H1 (cell line): ENCODE results near the gene MYH6. TPM values are rescaled to one million over a fixed set of nuclear protein-coding genes. Genes with fewer than 3 reads are reported as not detected.

Source experiments
- CTCF ChIA-PET: fragments of 300-600 bp; sonication (Branson Sonifier 250); formaldehyde crosslinking; loops from one replicate; lab custom pipeline; 2021; ENCODE audit not compliant: partially characterized antibody; lab: Charles Lee
- POLR2A ChIA-PET: fragments of 300-600 bp; sonication (Branson Sonifier 250); formaldehyde crosslinking; loops from one replicate; lab custom pipeline; 2021; ENCODE audit warnings: inconsistent platforms; ENCODE audit not compliant: partially characterized antibody; lab: Charles Lee
- DNase-seq, 2 experiments: peaks; one replicate each; pipeline versions ENCODE4 v3.0.0 to v3.0.0-alpha.2; 2010 to 2022; ENCODE audit warnings: low spot score in 2 of 2, low read depth in 1 of 2, mixed read lengths in 1 of 2
- FAIRE-seq: peaks from 2 replicates; lab custom pipeline; 2011; peaks lifted over from hg19 to GRCh38; lab: Jason Lieb, UNC
- H2AFZ ChIP-seq: 2 replicates; pipeline ENCODE4 v1.8.1; 2012; ENCODE audit warnings: low read length, inconsistent platforms
- H2AK5ac ChIP-seq: 2 replicates; pipeline ENCODE4 v1.6.1; 2013; ENCODE audit warnings: low read depth, low read length
- H2BK120ac ChIP-seq: replicated peaks from 2 replicates; pipeline ENCODE3; 2013; ENCODE audit warnings: low read depth, low read length, inconsistent platforms
- H2BK12ac ChIP-seq: 2 replicates; pipeline ENCODE4 v1.6.1; 2013; ENCODE audit warnings: low read depth, low read length
- H2BK15ac ChIP-seq: 2 replicates; pipeline ENCODE4 v1.6.1; 2013; ENCODE audit warnings: low read length
- H2BK20ac ChIP-seq: 2 replicates; pipeline ENCODE4 v1.6.1; 2013; ENCODE audit warnings: low read length
- H2BK5ac ChIP-seq: 2 replicates; pipeline ENCODE4 v1.6.1; 2013; ENCODE audit warnings: low read depth, low read length
- H3K14ac ChIP-seq: 2 replicates; pipeline ENCODE4 v1.6.1; 2013; ENCODE audit warnings: inconsistent platforms; ENCODE audit not compliant: insufficient read length
- H3K18ac ChIP-seq: 2 replicates; pipeline ENCODE4 v1.6.1; 2013; ENCODE audit warnings: low read length; ENCODE audit errors: extremely low read depth
- H3K23ac ChIP-seq: 2 replicates; pipeline ENCODE4 v1.6.1; 2013; ENCODE audit warnings: inconsistent platforms; ENCODE audit not compliant: insufficient read length
- H3K23me2 ChIP-seq: 2 replicates; pipeline ENCODE4 v1.6.1; 2013; ENCODE audit warnings: low read depth, low read length
- H3K27ac ChIP-seq: 2 replicates; pipeline ENCODE4 v1.6.1; 2011; ENCODE audit warnings: low read depth, low read length, inconsistent platforms
- H3K27me3 ChIP-seq, 4 experiments: replicated peaks in 1 of 4; 1 replicate in 1 of 4; 2 replicates in 3 of 4; pipeline versions ENCODE4 v1.6.1 to v1.8.1; 2011 to 2013; ENCODE audit warnings: low read length in 3 of 4, mild to moderate bottlenecking in 3 of 4, inconsistent platforms in 2 of 4, mixed read lengths in 2 of 4, moderate library complexity in 1 of 4; ENCODE audit not compliant: control insufficient read depth in 3 of 4, insufficient read depth in 3 of 4; ENCODE audit errors: extremely low read depth in 1 of 4
- H3K36me3 ChIP-seq, 4 experiments: 2 replicates each; pipeline versions ENCODE4 v1.6.1 to v1.8.1; 2011 to 2013; ENCODE audit warnings: mild to moderate bottlenecking in 4 of 4, low read length in 3 of 4, moderate library complexity in 2 of 4, control low read depth in 1 of 4, inconsistent platforms in 1 of 4; ENCODE audit not compliant: insufficient read depth in 4 of 4, control insufficient read depth in 2 of 4
- H3K4ac ChIP-seq: replicated peaks from 2 replicates; pipeline ENCODE3; 2013; ENCODE audit warnings: low read length, low read depth, mixed read lengths, inconsistent platforms; ENCODE audit not compliant: insufficient read length
- H3K4me1 ChIP-seq, 4 experiments: replicated peaks in 1 of 4; 1 replicate in 1 of 4; 2 replicates in 3 of 4; pipeline versions ENCODE4 v1.6.1 to v1.8.1; 2011 to 2013; ENCODE audit warnings: low read length in 3 of 4, inconsistent platforms in 2 of 4, mixed read lengths in 1 of 4; ENCODE audit not compliant: insufficient read depth in 4 of 4, control insufficient read depth in 3 of 4
- H3K4me2 ChIP-seq, 2 experiments: 2 replicates each; pipeline versions ENCODE4 v1.6.1 to v1.8.1; 2011 to 2013; ENCODE audit warnings: low read depth in 2 of 2, low read length in 2 of 2, control low read depth in 1 of 2, inconsistent platforms in 1 of 2, mild to moderate bottlenecking in 1 of 2; ENCODE audit not compliant: insufficient read depth in 1 of 2
- H3K4me3 ChIP-seq, 4 experiments: fragments of 200-600, 300-600 bp in 1 of 4; sonication (generic), shearing (Covaris generic), sonication (Bioruptor Twin) in 1 of 4; 2 replicates each; pipeline versions ENCODE4 v1.5.1 to v1.8.1; 2011 to 2016; ENCODE audit warnings: low read length in 4 of 4, low read depth in 3 of 4, control low read depth in 2 of 4, inconsistent platforms in 2 of 4, mild to moderate bottlenecking in 2 of 4, mixed read lengths in 1 of 4, moderate library complexity in 1 of 4; ENCODE audit not compliant: insufficient read depth in 2 of 4; ENCODE audit errors: extremely low read depth in 1 of 4
- H3K56ac ChIP-seq: replicated peaks from 2 replicates; pipeline ENCODE3; 2013; ENCODE audit warnings: low read depth, mild to moderate bottlenecking, mixed read lengths, low read length, inconsistent platforms; ENCODE audit not compliant: insufficient read length
- H3K79me1 ChIP-seq: 2 replicates; pipeline ENCODE4 v1.6.1; 2013; ENCODE audit warnings: low read depth, low read length, control low read depth
- H3K79me2 ChIP-seq, 2 experiments: 2 replicates each; pipeline versions ENCODE4 v1.6.1 to v1.8.1; 2012 to 2013; ENCODE audit warnings: low read length in 2 of 2, mild to moderate bottlenecking in 2 of 2, inconsistent platforms in 1 of 2; ENCODE audit not compliant: insufficient read depth in 2 of 2, control insufficient read depth in 1 of 2
- H3K9ac ChIP-seq, 4 experiments: replicated peaks in 1 of 4; 1 replicate in 1 of 4; 2 replicates in 3 of 4; pipeline versions ENCODE4 v1.6.1 to v1.8.1; 2011 to 2013; ENCODE audit warnings: low read depth in 3 of 4, low read length in 3 of 4, control low read depth in 2 of 4, mild to moderate bottlenecking in 2 of 4, moderate library complexity in 2 of 4, inconsistent platforms in 1 of 4; ENCODE audit errors: extremely low read depth in 1 of 4
- H3K9me3 ChIP-seq, 2 experiments: 2 replicates each; pipeline versions ENCODE4 v1.6.1 to v1.8.1; 2012 to 2013; ENCODE audit warnings: mild to moderate bottlenecking in 2 of 2, moderate library complexity in 2 of 2, control low read depth in 1 of 2, inconsistent platforms in 1 of 2, low read depth in 1 of 2, low read length in 1 of 2, mixed read lengths in 1 of 2; ENCODE audit not compliant: insufficient read depth in 2 of 2
- H4K20me1 ChIP-seq, 2 experiments: replicated peaks in 1 of 2; 2 replicates each; pipeline versions ENCODE3 to v1.8.1; 2011 to 2013; ENCODE audit warnings: inconsistent platforms in 2 of 2, low read length in 2 of 2, mild to moderate bottlenecking in 1 of 2; ENCODE audit not compliant: insufficient read depth in 2 of 2, control insufficient read depth in 1 of 2
- H4K5ac ChIP-seq: 2 replicates; pipeline ENCODE4 v1.6.1; 2013; ENCODE audit warnings: low read length, low read depth, mixed read lengths, inconsistent platforms; ENCODE audit not compliant: insufficient read length
- H4K8ac ChIP-seq: 2 replicates; pipeline ENCODE4 v1.8.0; 2013; ENCODE audit warnings: mild to moderate bottlenecking, moderate library complexity, low read length, inconsistent platforms; ENCODE audit not compliant: insufficient read depth; ENCODE audit errors: extremely low read depth
- H4K91ac ChIP-seq: replicated peaks from 2 replicates; pipeline ENCODE3; 2013; ENCODE audit warnings: low read length, mixed read lengths, inconsistent platforms; ENCODE audit not compliant: insufficient read length
- BCL11A ChIP-seq, 2 experiments: IDR thresholded peaks; one replicate each; pipeline ENCODE4 v1.6.1; 2011; ENCODE audit warnings: low read depth in 2 of 2, low read length in 2 of 2, mild to moderate bottlenecking in 2 of 2
- BRCA1 ChIP-seq: IDR thresholded peaks from 2 replicates; pipeline ENCODE4 v1.6.1; 2012; ENCODE audit warnings: low read depth, low read length, improper control_type of control experiment
- CBX5 ChIP-seq: fragments of 300-800, 300-1000 bp; sonication (generic); IDR thresholded peaks from 2 replicates; pipeline ENCODE4 v1.7.1; 2016; ENCODE audit warnings: antibody characterized with exemption, low read length, low read depth
- HDAC6 ChIP-seq: IDR thresholded peaks from one replicate; pipeline ENCODE4 v1.7.1; 2012; ENCODE audit warnings: low read depth, mild to moderate bottlenecking, inconsistent platforms, low read length, moderate library complexity
- KDM1A ChIP-seq: fragments of 200-600, 300-600 bp; sonication (generic); IDR thresholded peaks from 2 replicates; pipeline ENCODE4 v1.7.1; 2016; ENCODE audit warnings: mild to moderate bottlenecking, low read length, borderline replicate concordance
- SRF ChIP-seq: IDR thresholded peaks from 2 replicates; pipeline ENCODE4 v1.6.1; 2011; ENCODE audit warnings: mild to moderate bottlenecking, low read depth, low read length, moderate library complexity
- YY1 ChIP-seq: IDR thresholded peaks from 2 replicates; pipeline ENCODE4 v1.6.1; 2011; ENCODE audit warnings: low read depth, mild to moderate bottlenecking, low read length
- WGBS, 2 experiments: shearing (Covaris generic) in 1 of 2; methylation state at CpG; one replicate each; pipeline versions ENCODE4 v1.1.6 to v1.1.7; 2013 to 2015; ENCODE audit warnings: low lambda C conversion rate in 2 of 2, mixed read lengths in 2 of 2, inconsistent platforms in 1 of 2, low coverage in 1 of 2, missing lambda C conversion rate in 1 of 2; ENCODE audit not compliant: insufficient replicate concordance in 2 of 2, insufficient coverage in 1 of 2, insufficient read length in 1 of 2; ENCODE audit errors: extremely low coverage in 1 of 2, missing lambda C conversion rate in 1 of 2; 5-methylcytosine and 5-hydroxymethylcytosine counted together
- polyA plus RNA-seq, 7 experiments: library from polyadenylated mRNA; depleted of rRNA in 3 of 7; stranded (reverse) in 5 of 7; unstranded in 2 of 7; fragments of >200 nt in 5 of 7; fragments of 200-250 nt in 2 of 7; gene quantifications; 1 replicate in 5 of 7; 2 replicates in 1 of 7; 4 replicates in 1 of 7; pipeline versions ENCODE4 v1.2.1 to v1.2.3, GENCODE V29; 2011 to 2013; ENCODE audit warnings: missing spikeins in 2 of 7, mixed read lengths in 2 of 7
- total RNA-seq: library from RNA; stranded (reverse); fragmentation: NEBNext Ultra II Directional; extraction: Animal tissue kit (Norgen Biotek cat#: 25700); gene quantifications from 2 replicates; pipeline ENCODE4 v1.2.1, GENCODE V29; 2021
- TF ChIP-seq, protein P1 (sequence below): IDR thresholded peaks from 2 replicates; pipeline ENCODE4 v1.6.1; 2012; ENCODE audit warnings: inconsistent platforms

Gene MYH6
- total and polyA plus RNA-seq, 2 of the 8 experiments (the other 6 are each of a cell fraction or from before 2014, with no cell fraction given) = 0.03 TPM; not detected in 1

DNA sequence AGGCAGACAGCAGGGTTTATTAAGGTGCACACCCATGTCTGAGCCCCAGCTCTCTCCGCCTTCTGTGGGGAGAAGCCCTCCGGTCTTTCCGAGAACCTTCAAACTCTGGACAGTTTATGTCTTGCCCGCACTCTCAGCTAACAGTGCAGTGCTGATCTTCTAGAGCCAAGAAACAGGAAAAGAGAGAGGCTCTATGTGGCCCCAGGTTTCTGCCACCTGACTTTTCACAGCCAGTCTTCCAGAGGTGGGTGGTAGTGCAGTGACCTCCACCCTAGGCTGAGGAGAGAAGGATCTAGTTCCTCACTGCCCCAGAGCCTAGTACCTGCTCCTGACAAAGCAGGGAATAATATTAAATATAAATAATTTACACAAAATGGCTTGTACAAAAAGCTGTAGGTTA lies 51.4 kb downstream of the MYH6 start:
- H3K79me1 ChIP-seq = no peaks in the 10 kb centered on the region
- no peaks in the 10 kb centered on the region for H3K9me3 ChIP-seq
- 100% methylated on average over 4 of the region's 4 CpGs; no CpG with 5 or more reads in 1 of the 2 experiments for WGBS, 2 experiments
- FAIRE-seq = no peak
- H3K4ac ChIP-seq = no peak overlapping the region
- H2BK12ac ChIP-seq = no peak overlapping the region
- ChIA-PET POLR2A (interaction anchor here (1.1 kb wide), 1 partner anchor 9 kb away, joined by 3 read pairs; no protein-coding TSS in a partner anchor), CTCF (interaction anchor here (1.0 to 20.9 kb wide), 7 partner anchors 9 to 93 kb away, joined by 3 to 333 read pairs (median 8); partner anchors contain the start of genes CMTM5 and IL25)
- H3K27me3 ChIP-seq = peaks cover 0 to 8% (median 4%) of the 10 kb centered on the region in 4 experiments; a peak in 6 of 7 replicates
- no peak overlapping the region for H3K18ac ChIP-seq
- H4K5ac ChIP-seq = no peak overlapping the region
- no peak overlapping the region for H3K4me3 ChIP-seq
- H3K27ac ChIP-seq = no peak overlapping the region
- H3K23me2 ChIP-seq = peaks cover 8% of the 10 kb centered on the region
- no peak overlapping the region for H2BK5ac ChIP-seq
- no peak overlapping the region for H3K56ac ChIP-seq
- TF ChIP-seq HDAC6 = no peak
- TF ChIP-seq KDM1A = no peak
- no peak for TF ChIP-seq BRCA1
- TF ChIP-seq, protein P1, sequence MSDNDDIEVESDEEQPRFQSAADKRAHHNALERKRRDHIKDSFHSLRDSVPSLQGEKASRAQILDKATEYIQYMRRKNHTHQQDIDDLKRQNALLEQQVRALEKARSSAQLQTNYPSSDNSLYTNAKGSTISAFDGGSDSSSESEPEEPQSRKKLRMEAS = no peak
- no peak for TF ChIP-seq BCL11A (IDR thresholded peaks at IDR 0.05; ENCODE audit: low read depth in 2 of 2, low read length in 2 of 2)
- no peak for TF ChIP-seq SRF
- TF ChIP-seq YY1 = no peak
- TF ChIP-seq CBX5 = no peak
- H3K23ac ChIP-seq = no peak overlapping the region
- no peak overlapping the region for H2BK120ac ChIP-seq
- H3K14ac ChIP-seq = no peak overlapping the region
- no peak overlapping the region for H2AFZ ChIP-seq
- no peak overlapping the region for H4K91ac ChIP-seq
- peaks cover 0 to 22% (median 10%) of the 10 kb centered on the region in 4 experiments; a peak in 4 of 8 replicates for H3K36me3 ChIP-seq
- no peak for DNase-seq
- H2BK15ac ChIP-seq = no peak overlapping the region
- no peak overlapping the region for H4K8ac ChIP-seq
- no peak overlapping the region for H3K4me2 ChIP-seq
- H3K4me1 ChIP-seq = peaks cover 0 to 2% (median under 1%) of the 10 kb centered on the region in 4 experiments; a peak in 4 of 7 replicates
- H2AK5ac ChIP-seq = no peak overlapping the region
- no peak overlapping the region for H3K9ac ChIP-seq
- no peaks in the 10 kb centered on the region for H3K79me2 ChIP-seq
- H4K20me1 ChIP-seq = peaks cover 5 to 7% of the 10 kb centered on the region in 2 experiments
- no peak overlapping the region for H2BK20ac ChIP-seq
